Measurements from ENCODE around the gene PCIF1.

DNA sequence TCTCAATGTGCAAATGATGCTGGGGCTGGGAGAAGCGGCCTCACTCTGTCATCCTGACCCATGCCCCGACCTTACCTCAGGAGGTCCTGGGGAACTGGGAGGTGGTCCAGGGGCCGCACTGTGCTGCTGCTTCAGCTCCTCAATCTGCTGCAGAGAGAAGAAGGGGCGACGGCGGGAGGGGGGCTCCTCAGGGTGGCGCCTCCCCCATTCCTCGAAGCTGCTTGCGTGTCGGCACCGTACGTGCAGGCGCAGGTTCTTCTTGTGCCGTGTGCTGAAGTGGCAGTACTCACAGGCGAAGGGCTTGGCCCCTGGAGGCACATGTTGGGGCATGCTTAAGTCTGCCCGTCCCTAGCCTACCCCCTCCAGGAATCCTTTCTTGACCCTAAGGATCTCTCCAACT, 24.6 kb downstream of the PCIF1 start:
- TF ChIP-seq, protein P1, sequence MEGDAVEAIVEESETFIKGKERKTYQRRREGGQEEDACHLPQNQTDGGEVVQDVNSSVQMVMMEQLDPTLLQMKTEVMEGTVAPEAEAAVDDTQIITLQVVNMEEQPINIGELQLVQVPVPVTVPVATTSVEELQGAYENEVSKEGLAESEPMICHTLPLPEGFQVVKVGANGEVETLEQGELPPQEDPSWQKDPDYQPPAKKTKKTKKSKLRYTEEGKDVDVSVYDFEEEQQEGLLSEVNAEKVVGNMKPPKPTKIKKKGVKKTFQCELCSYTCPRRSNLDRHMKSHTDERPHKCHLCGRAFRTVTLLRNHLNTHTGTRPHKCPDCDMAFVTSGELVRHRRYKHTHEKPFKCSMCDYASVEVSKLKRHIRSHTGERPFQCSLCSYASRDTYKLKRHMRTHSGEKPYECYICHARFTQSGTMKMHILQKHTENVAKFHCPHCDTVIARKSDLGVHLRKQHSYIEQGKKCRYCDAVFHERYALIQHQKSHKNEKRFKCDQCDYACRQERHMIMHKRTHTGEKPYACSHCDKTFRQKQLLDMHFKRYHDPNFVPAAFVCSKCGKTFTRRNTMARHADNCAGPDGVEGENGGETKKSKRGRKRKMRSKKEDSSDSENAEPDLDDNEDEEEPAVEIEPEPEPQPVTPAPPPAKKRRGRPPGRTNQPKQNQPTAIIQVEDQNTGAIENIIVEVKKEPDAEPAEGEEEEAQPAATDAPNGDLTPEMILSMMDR (conservative IDR thresholded peaks at IDR 0.05 in 1 of 2, IDR thresholded peaks at IDR 0.05 in 1 of 2; ENCODE audit: extremely low read depth in 1 of 2, insufficient read depth in 1 of 2, low read depth in 1 of 2, low read length in 2 of 2) = no peak
- TF ChIP-seq EZH2 (IDR thresholded peaks at IDR 0.05; ENCODE audit: borderline replicate concordance, low read length) = no peak

Data from mammary epithelial cell (primary cell).